Astrocyte (in vitro differentiated cells and primary cell): Measurements from ENCODE around the gene KLK7.

Experiments
- EZH2 ChIP-seq: IDR thresholded peaks from 2 replicates; pipeline ENCODE4 v1.6.1; 2012; ENCODE audit warnings: mild to moderate bottlenecking, low read length, inconsistent platforms; ENCODE audit not compliant: insufficient read depth
- TF ChIP-seq, protein P1 (sequence below): IDR thresholded peaks from 2 replicates; pipeline ENCODE4 v1.5.1; 2011; ENCODE audit warnings: low read depth, mild to moderate bottlenecking, inconsistent platforms, low read length, moderate library complexity; ENCODE audit not compliant: insufficient read depth

DNA sequence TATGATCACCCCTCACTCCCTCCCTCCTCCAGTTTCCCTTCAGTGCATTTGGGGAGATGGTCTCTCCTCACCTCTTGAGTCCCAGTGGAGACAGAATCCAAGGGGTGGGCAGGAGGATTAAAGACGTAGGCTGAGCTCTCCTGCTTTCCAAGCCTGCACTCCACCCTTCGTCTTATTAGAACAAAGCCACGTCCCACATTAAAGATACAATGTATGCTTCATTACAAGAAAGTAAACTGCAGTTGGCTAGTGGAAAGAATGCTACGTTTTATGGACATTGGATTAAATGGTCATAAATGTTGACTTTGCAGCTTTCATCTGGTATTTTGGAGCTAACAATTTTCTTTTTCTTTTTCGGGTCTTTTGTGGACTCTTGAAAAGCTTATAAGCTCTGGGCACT is 44.2 kb upstream of the KLK7 start:
- TF ChIP-seq, protein P1, sequence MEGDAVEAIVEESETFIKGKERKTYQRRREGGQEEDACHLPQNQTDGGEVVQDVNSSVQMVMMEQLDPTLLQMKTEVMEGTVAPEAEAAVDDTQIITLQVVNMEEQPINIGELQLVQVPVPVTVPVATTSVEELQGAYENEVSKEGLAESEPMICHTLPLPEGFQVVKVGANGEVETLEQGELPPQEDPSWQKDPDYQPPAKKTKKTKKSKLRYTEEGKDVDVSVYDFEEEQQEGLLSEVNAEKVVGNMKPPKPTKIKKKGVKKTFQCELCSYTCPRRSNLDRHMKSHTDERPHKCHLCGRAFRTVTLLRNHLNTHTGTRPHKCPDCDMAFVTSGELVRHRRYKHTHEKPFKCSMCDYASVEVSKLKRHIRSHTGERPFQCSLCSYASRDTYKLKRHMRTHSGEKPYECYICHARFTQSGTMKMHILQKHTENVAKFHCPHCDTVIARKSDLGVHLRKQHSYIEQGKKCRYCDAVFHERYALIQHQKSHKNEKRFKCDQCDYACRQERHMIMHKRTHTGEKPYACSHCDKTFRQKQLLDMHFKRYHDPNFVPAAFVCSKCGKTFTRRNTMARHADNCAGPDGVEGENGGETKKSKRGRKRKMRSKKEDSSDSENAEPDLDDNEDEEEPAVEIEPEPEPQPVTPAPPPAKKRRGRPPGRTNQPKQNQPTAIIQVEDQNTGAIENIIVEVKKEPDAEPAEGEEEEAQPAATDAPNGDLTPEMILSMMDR, result no peak
- no peak for TF ChIP-seq EZH2
